NB4 (cell line): ENCODE data around the gene FRMD1.

ENCODE experiments used
- DNase-seq: peaks from one replicate; pipeline ENCODE4 v3.0.0; 2010; ENCODE audit warnings: low read depth
- H3K4me3 ChIP-seq: one replicate; pipeline ENCODE4 v1.5.1; 2011; ENCODE audit warnings: mild to moderate bottlenecking, low read depth, low read length, moderate library complexity
- CTCF ChIP-seq: IDR thresholded peaks from one replicate; pipeline ENCODE4 v1.5.1; 2012; ENCODE audit warnings: low read depth, low read length
- MAX ChIP-seq: IDR thresholded peaks from 2 replicates; pipeline ENCODE4 v1.6.1; 2011; ENCODE audit warnings: low read depth, low read length
- MYC ChIP-seq: IDR thresholded peaks from 2 replicates; pipeline ENCODE4 v1.6.1; 2011; ENCODE audit warnings: low read depth, low read length
- POLR2A ChIP-seq: IDR thresholded peaks from 2 replicates; pipeline ENCODE4 v1.6.1; 2011; ENCODE audit warnings: mild to moderate bottlenecking; ENCODE audit not compliant: insufficient read length; ENCODE audit errors: extremely low read depth

FRMD1 gene

GRCh38 chr6:168030218-168030746 lies 48.7 kb downstream of the FRMD1 start:
- TF ChIP-seq MAX (no peak), POLR2A (no peak), MYC (no peak), CTCF (no peak)
- no peak for DNase-seq
- no peak overlapping the region for H3K4me3 ChIP-seq

GRCh38 chr6:168029459-168030217 lies 49.4 kb downstream of the FRMD1 start:
- H3K4me3 ChIP-seq = no peak overlapping the region
- no peak for TF ChIP-seq MAX
- no peak for TF ChIP-seq CTCF
- no peak for TF ChIP-seq MYC
- TF ChIP-seq POLR2A = no peak
- DNase-seq = no peak

- TF ChIP-seq MAX (no peak), CTCF (no peak), POLR2A (no peak), MYC (no peak)
- no peak for DNase-seq
Measured at GRCh38 chr6:168028181-168028580, 50.8 kb downstream of the FRMD1 start.

GRCh38 chr6:168027521-168027920 lies 51.5 kb downstream of the FRMD1 start:
- no peak overlapping the region for H3K4me3 ChIP-seq
- no peak for TF ChIP-seq MYC
- no peak for TF ChIP-seq MAX
- no peak for TF ChIP-seq POLR2A
- no peak for TF ChIP-seq CTCF
- DNase-seq = no peak

More at GRCh38 chr6:168028181-168028580, 50.8 kb downstream of the FRMD1 start:
- H3K4me3 ChIP-seq = no peak overlapping the region

GRCh38 chr6:168026925-168027324 lies 52.1 kb downstream of the FRMD1 start:
- TF ChIP-seq CTCF (no peak), POLR2A (no peak), MAX (no peak), MYC (no peak)
- no peak for DNase-seq
- no peak overlapping the region for H3K4me3 ChIP-seq
